ENCODE results near the gene MCM9. TPM values are rescaled to one million over a fixed set of nuclear protein-coding genes. Genes with fewer than 3 reads are reported as not detected.
A peak's percentile ranks its signal among the peaks of the same experiment; 100 is the strongest.

The MCM9 gene
- total and polyA plus RNA-seq, 3 donors from 2014 or later: 14.0 to 25.1 (median 19.2) TPM

- Histone ChIP-seq H3K27ac (peak overlapping the region; percentile 93 to 98), H3K9me3 (no peaks in the 10 kb centered on the region), H3K36me3 (ENCODE audit: low read depth, missing control alignments) (no peaks in the 10 kb centered on the region), H3K4me3 (peak overlapping the region; percentile 85 to 93), H3K4me1 (peaks cover 9% of the 10 kb centered on the region), H3K27me3 (no peaks in the 10 kb centered on the region)
- peak; percentile 69 for DNase-seq
- TF ChIP-seq POLR2A (IDR thresholded peaks at IDR 0.05): no peak
- no peak for TF ChIP-seq CTCF (IDR thresholded peaks at IDR 0.05)
- intact Hi-C loops (cut with DNase I; ENCODE audit: low total_unique reads): no loop called here
- WGBS, 2 donors: 1% methylated on average over 61 of the region's 102 CpGs; no CpG with 5 or more reads in 1 of the 2 donors
Observed at GRCh38 chr6:118894425-118895260, 40.3 kb downstream of the MCM9 start.

- 0 to 1% methylated on average over 50 to 51 of the region's 51 CpGs for WGBS, 2 donors
- TF ChIP-seq CTCF (IDR thresholded peaks at IDR 0.05) (peak; percentile 39 to 68 (median 50)), POLR2A (IDR thresholded peaks at IDR 0.05) (peak; percentile 58)
- peak within 1 kb of the TSS; percentile 93 to 98 for H3K27ac ChIP-seq
- no peaks in the 10 kb centered on the region for H3K9me3 ChIP-seq
- intact Hi-C loops (cut with DNase I; ENCODE audit: low total_unique reads): no loop called here
- peak within 1 kb of the TSS; percentile 85 to 93 for H3K4me3 ChIP-seq
- no peaks in the 10 kb centered on the region for H3K27me3 ChIP-seq
- no peaks in the 10 kb centered on the region for H3K36me3 ChIP-seq (ENCODE audit: low read depth, missing control alignments)
- peaks cover 9% of the 10 kb centered on the region for H3K4me1 ChIP-seq
- DNase-seq: peak; percentile 98
Observed at GRCh38 chr6:118893807-118894424, 41.0 kb downstream of the MCM9 start, which contains the start of gene ASF1A. Gene ASF1A, plus strand, starts transcription at chr6:118894152. Its CDS starts 262 bp downstream, at chr6:118894414.

- WGBS, 2 donors: 1% methylated on average over 18 of the region's 18 CpGs
- peak overlapping the region; percentile 78 to 98 for H3K27ac ChIP-seq
- intact Hi-C loops (cut with DNase I; ENCODE audit: low total_unique reads): no loop called here
- H3K4me3 ChIP-seq: peak overlapping the region; percentile 85 to 93
- TF ChIP-seq CTCF (IDR thresholded peaks at IDR 0.05): no peak
- TF ChIP-seq POLR2A (IDR thresholded peaks at IDR 0.05): no peak
- H3K36me3 ChIP-seq (ENCODE audit: low read depth, missing control alignments): no peaks in the 10 kb centered on the region
- H3K9me3 ChIP-seq: no peaks in the 10 kb centered on the region
- H3K27me3 ChIP-seq: no peaks in the 10 kb centered on the region
- DNase-seq: peak; percentile 30
- H3K4me1 ChIP-seq: peaks cover 9% of the 10 kb centered on the region
Observed at GRCh38 chr6:118893064-118893806, 41.7 kb downstream of the MCM9 start.

- TF ChIP-seq CTCF (IDR thresholded peaks at IDR 0.05): no peak
- no peak for TF ChIP-seq POLR2A (IDR thresholded peaks at IDR 0.05)
- H3K27ac ChIP-seq: peak overlapping the region; percentile 78 to 98
- peak overlapping the region; percentile 85 to 93 for H3K4me3 ChIP-seq
- intact Hi-C loops (cut with DNase I; ENCODE audit: low total_unique reads): no loop called here
- H3K9me3 ChIP-seq: no peaks in the 10 kb centered on the region
- 28 to 31% methylated on average over 6 of the region's 6 CpGs for WGBS, 2 donors
- no peaks in the 10 kb centered on the region for H3K27me3 ChIP-seq
- H3K36me3 ChIP-seq (ENCODE audit: low read depth, missing control alignments): no peaks in the 10 kb centered on the region
- no peak for DNase-seq
- peaks cover 9% of the 10 kb centered on the region for H3K4me1 ChIP-seq
Observed at GRCh38 chr6:118892355-118892991, 42.5 kb downstream of the MCM9 start.
